GM21526 (cell line): ENCODE data around the gene SIDT2.

Experiments used
- ATAC-seq: cut with Tn5 transposase; IDR thresholded peaks from one replicate; pipeline ENCODE4 v1.9.1; 2021; ENCODE audit warnings: moderate library complexity; ENCODE audit not compliant: unreplicated experiment, low FRiP score

SIDT2 gene

GRCh38 chr11:117187799-117188481, 9.4 kb downstream of the SIDT2 start:
- no peak for ATAC-seq

- ATAC-seq: no peak
Measured at GRCh38 chr11:117188620-117189081, 10.1 kb downstream of the SIDT2 start.

GRCh38 chr11:117189191-117189940, 10.8 kb downstream of the SIDT2 start:
- peak; percentile 55 for ATAC-seq

GRCh38 chr11:117189941-117190544, 11.5 kb downstream of the SIDT2 start:
- no peak for ATAC-seq

GRCh38 chr11:117191680-117192400, 13.3 kb downstream of the SIDT2 start:
- no peak for ATAC-seq

GRCh38 chr11:117192401-117192875, 13.9 kb downstream of the SIDT2 start:
- no peak for ATAC-seq

GRCh38 chr11:117193130-117194020, 14.8 kb downstream of the SIDT2 start:
- ATAC-seq: no peak

- ATAC-seq: no peak
Measured at GRCh38 chr11:117194267-117194666, 15.7 kb downstream of the SIDT2 start.

GRCh38 chr11:117195258-117195657, 16.7 kb downstream of the SIDT2 start:
- no peak for ATAC-seq

- no peak for ATAC-seq
Measured at GRCh38 chr11:117195761-117196160, 17.2 kb downstream of the SIDT2 start.

GRCh38 chr11:117197006-117197405, 18.5 kb downstream of the SIDT2 start:
- no peak for ATAC-seq

- no peak for ATAC-seq
Measured at GRCh38 chr11:117197516-117198456, 19.2 kb downstream of the SIDT2 start.

GRCh38 chr11:117198613-117199012, 20.1 kb downstream of the SIDT2 start:
- no peak for ATAC-seq

- ATAC-seq: no peak
Measured at GRCh38 chr11:117199053-117199915, 20.7 kb downstream of the SIDT2 start, which contains the start of gene TAGLN. Gene TAGLN (plus strand): TSS chr11:117199370. CDS start chr11:117203014, 3,644 bp downstream.

GRCh38 chr11:117199916-117200812, 21.6 kb downstream of the SIDT2 start:
- ATAC-seq: no peak

GRCh38 chr11:117200813-117201657, 22.5 kb downstream of the SIDT2 start:
- ATAC-seq: no peak
